ENCODE measurements around the gene PTPN20.
"Not testable (repeated sequence)": the region's sequence is repeated elsewhere in the genome, so short reads cannot be mapped to it uniquely, and the experiment has no call there.

PTPN20 gene

GRCh38 chr10:46911144-46911876 is at the start of gene PTPN20:
Gene PTPN20, plus strand, starts transcription at chr10:46911428. Its CDS starts 21,072 bp downstream, at chr10:46932500.
- peak; percentile 0 for DNase-seq (ENCODE audit: low read depth, low spot score)
- in situ Hi-C loops (cut with HindIII; ENCODE audit: low sequenced_read_pairs), result not testable (repeated sequence)

GRCh38 chr10:46869716-46870115 is 41.5 kb upstream of the PTPN20 start:
- DNase-seq (ENCODE audit: low read depth, low spot score); in situ Hi-C loops (cut with HindIII; ENCODE audit: low sequenced_read_pairs); H3K4me3 ChIP-seq (ENCODE audit: low read depth, low read length): not testable (repeated sequence)

More at GRCh38 chr10:46911144-46911876, at the start of gene PTPN20:
- not testable (repeated sequence) for H3K4me3 ChIP-seq (ENCODE audit: low read depth, low read length)

GRCh38 chr10:46871583-46871982 is 39.6 kb upstream of the PTPN20 start:
- H3K4me3 ChIP-seq (ENCODE audit: low read depth, low read length); DNase-seq (ENCODE audit: low read depth, low spot score); in situ Hi-C loops (cut with HindIII; ENCODE audit: low sequenced_read_pairs): not testable (repeated sequence)

- H3K4me3 ChIP-seq (ENCODE audit: low read depth, low read length); DNase-seq (ENCODE audit: low read depth, low spot score); in situ Hi-C loops (cut with HindIII; ENCODE audit: low sequenced_read_pairs): not testable (repeated sequence)
These were observed 35.9 kb upstream of the PTPN20 start for GRCh38 chr10:46875304-46875703.

GRCh38 chr10:46876773-46877172 is 34.5 kb upstream of the PTPN20 start:
- H3K4me3 ChIP-seq (ENCODE audit: low read depth, low read length); DNase-seq (ENCODE audit: low read depth, low spot score); in situ Hi-C loops (cut with HindIII; ENCODE audit: low sequenced_read_pairs): not testable (repeated sequence)

GRCh38 chr10:46878761-46879160 is 32.5 kb upstream of the PTPN20 start:
- DNase-seq (ENCODE audit: low read depth, low spot score); H3K4me3 ChIP-seq (ENCODE audit: low read depth, low read length); in situ Hi-C loops (cut with HindIII; ENCODE audit: low sequenced_read_pairs): not testable (repeated sequence)

GRCh38 chr10:46890813-46891611 is 20.2 kb upstream of the PTPN20 start:
- in situ Hi-C loops (cut with HindIII; ENCODE audit: low sequenced_read_pairs); H3K4me3 ChIP-seq (ENCODE audit: low read depth, low read length); DNase-seq (ENCODE audit: low read depth, low spot score): not testable (repeated sequence)

- H3K4me3 ChIP-seq (ENCODE audit: low read depth, low read length); DNase-seq (ENCODE audit: low read depth, low spot score); in situ Hi-C loops (cut with HindIII; ENCODE audit: low sequenced_read_pairs): not testable (repeated sequence)
These were observed 14.2 kb upstream of the PTPN20 start for GRCh38 chr10:46896762-46897692.

GRCh38 chr10:46901247-46901646 is 10.0 kb upstream of the PTPN20 start:
- H3K4me3 ChIP-seq (ENCODE audit: low read depth, low read length); DNase-seq (ENCODE audit: low read depth, low spot score); in situ Hi-C loops (cut with HindIII; ENCODE audit: low sequenced_read_pairs): not testable (repeated sequence)

GRCh38 chr10:46903874-46904273 is 7.4 kb upstream of the PTPN20 start:
- DNase-seq (ENCODE audit: low read depth, low spot score); H3K4me3 ChIP-seq (ENCODE audit: low read depth, low read length); in situ Hi-C loops (cut with HindIII; ENCODE audit: low sequenced_read_pairs): not testable (repeated sequence)

- H3K4me3 ChIP-seq (ENCODE audit: low read depth, low read length); in situ Hi-C loops (cut with HindIII; ENCODE audit: low sequenced_read_pairs); DNase-seq (ENCODE audit: low read depth, low spot score): not testable (repeated sequence)
These were observed 4.9 kb upstream of the PTPN20 start for GRCh38 chr10:46906359-46906758.

GRCh38 chr10:46907185-46908117 is 3.8 kb upstream of the PTPN20 start:
- in situ Hi-C loops (cut with HindIII; ENCODE audit: low sequenced_read_pairs); DNase-seq (ENCODE audit: low read depth, low spot score); H3K4me3 ChIP-seq (ENCODE audit: low read depth, low read length): not testable (repeated sequence)

- DNase-seq (ENCODE audit: low read depth, low spot score); in situ Hi-C loops (cut with HindIII; ENCODE audit: low sequenced_read_pairs); H3K4me3 ChIP-seq (ENCODE audit: low read depth, low read length): not testable (repeated sequence)
These were observed 11.3 kb downstream of the PTPN20 start for GRCh38 chr10:46922498-46922897.

GRCh38 chr10:46925156-46925555 is 13.9 kb downstream of the PTPN20 start:
- in situ Hi-C loops (cut with HindIII; ENCODE audit: low sequenced_read_pairs), result not testable (repeated sequence)

GRCh38 chr10:46925853-46926252 is 14.6 kb downstream of the PTPN20 start:
- H3K4me3 ChIP-seq (ENCODE audit: low read depth, low read length); in situ Hi-C loops (cut with HindIII; ENCODE audit: low sequenced_read_pairs); DNase-seq (ENCODE audit: low read depth, low spot score): not testable (repeated sequence)

More at GRCh38 chr10:46925156-46925555, 13.9 kb downstream of the PTPN20 start:
- not testable (repeated sequence) for H3K4me3 ChIP-seq (ENCODE audit: low read depth, low read length); DNase-seq (ENCODE audit: low read depth, low spot score)

GRCh38 chr10:46928810-46929209 is 17.6 kb downstream of the PTPN20 start:
- in situ Hi-C loops (cut with HindIII; ENCODE audit: low sequenced_read_pairs); DNase-seq (ENCODE audit: low read depth, low spot score); H3K4me3 ChIP-seq (ENCODE audit: low read depth, low read length): not testable (repeated sequence)

Data from astrocyte of the spinal cord (primary cell).